HepG2 (cell line): ENCODE results near the gene RNF10. TPM values are rescaled to one million over a fixed set of nuclear protein-coding genes. Genes with fewer than 3 reads are reported as not detected.
A peak's percentile ranks its signal among the peaks of the same experiment; 100 is the strongest.

Experiments
- BRCA1 ChIP-seq: sonication (generic); formaldehyde crosslinking; IDR thresholded peaks from 2 replicates; pipeline ENCODE4 v1.4.0; 2020; ENCODE audit warnings: missing genetic modification reagents
- CSRNP2 ChIP-seq: sonication (generic); formaldehyde crosslinking; conservative IDR thresholded peaks from 2 replicates; pipeline ENCODE4 v1.8.0; 2022; ENCODE audit warnings: low read depth, missing genetic modification reagents
- EZH2 ChIP-seq: conservative IDR thresholded peaks from 2 replicates; pipeline ENCODE4 v1.6.1; 2012; ENCODE audit warnings: mild to moderate bottlenecking, low read depth, low read length, moderate library complexity
- FLYWCH1 ChIP-seq: sonication (generic); formaldehyde crosslinking; IDR thresholded peaks from 2 replicates; pipeline ENCODE4 v1.8.1; 2023; ENCODE audit warnings: mild to moderate bottlenecking, missing genetic modification reagents
- FOSL1 ChIP-seq: sonication (generic); formaldehyde crosslinking; IDR thresholded peaks from 2 replicates; pipeline ENCODE4 v1.9.0; 2021; ENCODE audit warnings: missing genetic modification reagents, borderline replicate concordance
- HNRNPUL1 ChIP-seq: fragments of 200-400 bp; formaldehyde crosslinking; IDR thresholded peaks from 2 replicates; pipeline ENCODE4 v1.6.1; 2017; ENCODE audit warnings: low read depth, mild to moderate bottlenecking, low read length, moderate library complexity
- JUNB ChIP-seq: sonication (generic); formaldehyde crosslinking; IDR thresholded peaks from 2 replicates; pipeline ENCODE4 v1.8.0; 2022; ENCODE audit warnings: missing genetic modification reagents, mild to moderate bottlenecking, borderline replicate concordance
- MIXL1 ChIP-seq: IDR thresholded peaks from 2 replicates; pipeline ENCODE4 v1.6.1; 2016
- NCOA1 ChIP-seq: sonication (generic); formaldehyde crosslinking; IDR thresholded peaks from 2 replicates; pipeline ENCODE4 v1.9.0; 2021; ENCODE audit warnings: missing genetic modification reagents
- NFKBIZ ChIP-seq: IDR thresholded peaks from 2 replicates; pipeline ENCODE4 v1.6.1; 2018; ENCODE audit warnings: missing genetic modification reagents, missing compliant biosample characterization
- NFYC ChIP-seq: IDR thresholded peaks from 2 replicates; pipeline ENCODE4 v1.6.1; 2016; ENCODE audit warnings: missing genetic modification reagents, missing compliant biosample characterization
- RBM39 ChIP-seq: fragments of 200-400 bp; formaldehyde crosslinking; IDR thresholded peaks from one replicate; pipeline ENCODE4 v1.6.1; 2018; ENCODE audit warnings: antibody characterized with exemption, mild to moderate bottlenecking, low read depth, low read length; ENCODE audit not compliant: poor library complexity, severe bottlenecking
- SALL1 ChIP-seq: sonication (generic); formaldehyde crosslinking; IDR thresholded peaks from 2 replicates; pipeline ENCODE4 v1.8.0; 2022; ENCODE audit warnings: mild to moderate bottlenecking, missing genetic modification reagents
- SMARCC2 ChIP-seq: fragments of 450-650 bp; IDR thresholded peaks from 2 replicates; pipeline ENCODE4 v1.6.1; 2017; ENCODE audit warnings: antibody characterized with exemption, mild to moderate bottlenecking
- SRSF4 ChIP-seq: fragments of 200-400 bp; formaldehyde crosslinking; IDR thresholded peaks from one replicate; pipeline ENCODE4 v1.6.1; 2018; ENCODE audit warnings: mild to moderate bottlenecking, low read depth, low read length, moderate library complexity; ENCODE audit not compliant: poor library complexity, severe bottlenecking
- ZNF234 ChIP-seq: sonication (generic); formaldehyde crosslinking; conservative IDR thresholded peaks from 2 replicates; pipeline ENCODE4 v1.5.1; 2020; ENCODE audit warnings: mild to moderate bottlenecking, missing genetic modification reagents
- ZNF296 ChIP-seq: sonication (generic); formaldehyde crosslinking; conservative IDR thresholded peaks from 2 replicates; pipeline ENCODE4 v1.5.0; 2020; ENCODE audit warnings: mild to moderate bottlenecking, missing genetic modification reagents
- ZNF329 ChIP-seq: sonication (generic); formaldehyde crosslinking; IDR thresholded peaks from 2 replicates; pipeline ENCODE4 v1.9.0; 2021; ENCODE audit warnings: low read depth, mild to moderate bottlenecking, missing genetic modification reagents
- ZNF530 ChIP-seq: sonication (generic); formaldehyde crosslinking; IDR thresholded peaks from 2 replicates; pipeline ENCODE4 v1.5.0; 2020; ENCODE audit warnings: low read depth, mild to moderate bottlenecking, missing genetic modification reagents
- ZNF549 ChIP-seq: sonication (generic); formaldehyde crosslinking; IDR thresholded peaks from 2 replicates; pipeline ENCODE4 v1.5.0; 2020; ENCODE audit warnings: missing genetic modification reagents
- ZNF687 ChIP-seq: sonication (generic); formaldehyde crosslinking; IDR thresholded peaks from 2 replicates; pipeline ENCODE4 v1.5.1; 2020; ENCODE audit warnings: mild to moderate bottlenecking, missing genetic modification reagents, moderate library complexity
- ZNF790 ChIP-seq: sonication (generic); formaldehyde crosslinking; IDR thresholded peaks from 2 replicates; pipeline ENCODE4 v1.8.0; 2022; ENCODE audit warnings: missing genetic modification reagents, mild to moderate bottlenecking, borderline replicate concordance
- ZSCAN12 ChIP-seq: sonication (generic); formaldehyde crosslinking; IDR thresholded peaks from 2 replicates; pipeline ENCODE4 v1.9.0; 2021; ENCODE audit warnings: mild to moderate bottlenecking, missing genetic modification reagents
- ZSCAN25 ChIP-seq: sonication (generic); formaldehyde crosslinking; IDR thresholded peaks from 2 replicates; pipeline ENCODE4 v1.8.0; 2022; ENCODE audit warnings: mild to moderate bottlenecking, missing genetic modification reagents
- ZSCAN31 ChIP-seq: sonication (generic); formaldehyde crosslinking; IDR thresholded peaks from 2 replicates; pipeline ENCODE4 v1.5.0; 2020; ENCODE audit warnings: low read depth, mild to moderate bottlenecking, missing genetic modification reagents
- polyA plus RNA-seq, 8 experiments: library from polyadenylated mRNA; depleted of rRNA in 3 of 8; stranded (reverse) in 7 of 8; unstranded in 1 of 8; fragments of >200 nt; fragmentation: Illumina TruSeq in 4 of 8; extraction: Trizol in 4 of 8; gene quantifications; 2 replicates each; pipeline versions ENCODE4 v1.2.1 to v1.2.3, GENCODE V29; 2011 to 2016; ENCODE audit warnings: low read depth in 4 of 8, missing spikeins in 1 of 8, mixed read lengths in 1 of 8; ENCODE audit not compliant: insufficient read depth in 1 of 8
- total RNA-seq, 5 experiments: library from RNA; depleted of rRNA; stranded (reverse); fragments of >200 nt; fragmentation: Illumina TruSeq; extraction: Trizol; gene quantifications; 2 replicates each; pipeline ENCODE4 v1.2.3, GENCODE V29; 2016; ENCODE audit warnings: low read depth in 1 of 5
- TF ChIP-seq, protein P1 (sequence below): sonication (generic); formaldehyde crosslinking; IDR thresholded peaks from 2 replicates; pipeline ENCODE4 v1.4.0; 2020; ENCODE audit warnings: missing genetic modification reagents

Gene RNF10
- total and polyA plus RNA-seq, 2 of the 13 experiments (the other 11 are each of a cell fraction or from before 2014, with no cell fraction given), result 62.5 to 88.0 TPM

DNA sequence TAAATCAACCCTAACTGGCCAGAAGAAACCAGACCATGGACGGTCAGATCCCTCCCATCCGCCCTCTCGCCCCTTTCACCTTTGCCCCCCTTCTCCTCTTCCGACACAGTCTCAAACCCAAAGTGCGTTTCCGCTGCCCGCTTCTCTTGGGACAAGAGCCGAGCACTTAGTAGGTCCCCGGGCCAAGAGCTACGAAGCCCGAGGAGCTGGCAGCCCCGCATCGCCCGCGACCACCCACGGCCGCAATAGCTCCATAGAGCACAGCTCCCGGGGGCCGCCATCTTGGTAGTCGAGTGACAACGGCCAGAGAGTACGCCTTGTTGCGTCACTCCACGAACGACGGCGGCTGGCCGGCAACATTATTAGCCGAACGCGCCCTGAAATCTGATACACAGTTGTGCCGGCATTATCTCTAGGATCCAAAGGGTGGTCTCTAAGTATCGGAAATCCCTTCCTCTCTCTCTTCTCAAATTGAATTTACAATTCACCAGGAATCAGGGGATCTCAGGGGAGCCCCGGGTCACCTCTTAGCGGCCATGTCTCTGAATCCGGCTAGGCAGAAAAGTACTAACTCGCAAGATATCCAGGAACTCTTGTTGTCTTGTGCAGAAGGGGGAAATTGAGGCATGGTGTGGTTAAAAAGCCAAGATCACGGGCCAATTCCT is 5.2 kb upstream of the RNF10 start, which contains the start of gene COQ5 (continued):
- peak; percentile 90 for TF ChIP-seq ZNF687 (CRISPR knock-in tag)
- 0 out of 2 replicates have a peak, but pooled peaks have one; percentile 38 for TF ChIP-seq ZSCAN31 (CRISPR knock-in tag)
- no peak for TF ChIP-seq ZNF234 (CRISPR knock-in tag)
- TF ChIP-seq SMARCC2, result no peak
- no peak for TF ChIP-seq ZNF549 (CRISPR knock-in tag)
- 0 out of 2 replicates have a peak, but pooled peaks have one; percentile 36 for TF ChIP-seq FOSL1 (CRISPR knock-in tag)
- TF ChIP-seq ZNF329, result no peak
- TF ChIP-seq HNRNPUL1, result no peak
- TF ChIP-seq BRCA1 (CRISPR knock-in tag), result peak; percentile 81; the same call in 1 of the 2 replicates
- peak; percentile 90 for TF ChIP-seq SALL1 (CRISPR knock-in tag)
- peak; percentile 77; the same call in 1 of the 2 replicates for TF ChIP-seq ZNF296 (CRISPR knock-in tag)
- TF ChIP-seq, protein P1, sequence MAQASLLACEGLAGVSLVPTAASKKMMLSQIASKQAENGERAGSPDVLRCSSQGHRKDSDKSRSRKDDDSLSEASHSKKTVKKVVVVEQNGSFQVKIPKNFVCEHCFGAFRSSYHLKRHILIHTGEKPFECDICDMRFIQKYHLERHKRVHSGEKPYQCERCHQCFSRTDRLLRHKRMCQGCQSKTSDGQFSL (CRISPR knock-in tag), result no peak
- TF ChIP-seq ZSCAN12, result peak; percentile 49; the same call in 1 of the 2 replicates
- TF ChIP-seq ZNF790, result no peak
- TF ChIP-seq NFKBIZ (CRISPR knock-in tag), result 0 out of 2 replicates have a peak, but pooled peaks have one; percentile 30
- peak; percentile 18; the same call in 1 of the 2 replicates for TF ChIP-seq NFYC (CRISPR knock-in tag)
- TF ChIP-seq NCOA1, result peak; percentile 60; the same call in 1 of the 2 replicates
- TF ChIP-seq ZNF530, result no peak
- TF ChIP-seq RBM39, result peak; percentile 57
- TF ChIP-seq ZSCAN25 (CRISPR knock-in tag), result no peak
- no peak for TF ChIP-seq EZH2
- TF ChIP-seq SRSF4, result no peak
- no peak for TF ChIP-seq FLYWCH1
- peak; percentile 91 for TF ChIP-seq MIXL1 (CRISPR knock-in tag)
- peak; percentile 41; the same call in 1 of the 2 replicates for TF ChIP-seq JUNB (CRISPR knock-in tag)
- no peak for TF ChIP-seq CSRNP2
